ENCODE results near the gene P2RX5. TPM values are rescaled to one million over a fixed set of nuclear protein-coding genes. Genes with fewer than 3 reads are reported as not detected.
"Not testable (repeated sequence)": the region's sequence is repeated elsewhere in the genome, so short reads cannot be mapped to it uniquely, and the experiment has no call there.

Gene P2RX5
- total RNA-seq, 1 experiment from 2014 or later: 8.8 TPM

- TF ChIP-seq, protein P1, sequence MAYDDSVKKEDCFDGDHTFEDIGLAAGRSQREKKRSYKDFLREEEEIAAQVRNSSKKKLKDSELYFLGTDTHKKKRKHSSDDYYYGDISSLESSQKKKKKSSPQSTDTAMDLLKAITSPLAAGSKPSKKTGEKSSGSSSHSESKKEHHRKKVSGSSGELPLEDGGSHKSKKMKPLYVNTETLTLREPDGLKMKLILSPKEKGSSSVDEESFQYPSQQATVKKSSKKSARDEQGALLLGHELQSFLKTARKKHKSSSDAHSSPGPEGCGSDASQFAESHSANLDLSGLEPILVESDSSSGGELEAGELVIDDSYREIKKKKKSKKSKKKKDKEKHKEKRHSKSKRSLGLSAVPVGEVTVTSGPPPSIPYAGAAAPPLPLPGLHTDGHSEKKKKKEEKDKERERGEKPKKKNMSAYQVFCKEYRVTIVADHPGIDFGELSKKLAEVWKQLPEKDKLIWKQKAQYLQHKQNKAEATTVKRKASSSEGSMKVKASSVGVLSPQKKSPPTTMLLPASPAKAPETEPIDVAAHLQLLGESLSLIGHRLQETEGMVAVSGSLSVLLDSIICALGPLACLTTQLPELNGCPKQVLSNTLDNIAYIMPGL (CRISPR knock-in tag; IDR thresholded peaks at IDR 0.05): no peak
- TF ChIP-seq FOXP1 (CRISPR knock-in tag; IDR thresholded peaks at IDR 0.05; ENCODE audit: borderline replicate concordance): no peak
- TF ChIP-seq ZNF317 (CRISPR knock-in tag; IDR thresholded peaks at IDR 0.05; ENCODE audit: borderline replicate concordance, low read depth): no peak
- no peak for TF ChIP-seq USF2 (CRISPR knock-in tag; IDR thresholded peaks at IDR 0.05)
- no peak for TF ChIP-seq GABPB1 (CRISPR knock-in tag; IDR thresholded peaks at IDR 0.05)
- no peak for TF ChIP-seq ZNF423 (CRISPR knock-in tag; IDR thresholded peaks at IDR 0.05)
- TF ChIP-seq CREB1 (CRISPR knock-in tag; IDR thresholded peaks at IDR 0.05): no peak
- TF ChIP-seq JUN (CRISPR knock-in tag; IDR thresholded peaks at IDR 0.05): no peak
- TF ChIP-seq ATF2 (CRISPR knock-in tag; IDR thresholded peaks at IDR 0.05; ENCODE audit: borderline replicate concordance, low read depth): no peak
These were observed 9.2 kb upstream of the P2RX5 start (continued) for GRCh38 chr17:3704931-3705717.

DNA sequence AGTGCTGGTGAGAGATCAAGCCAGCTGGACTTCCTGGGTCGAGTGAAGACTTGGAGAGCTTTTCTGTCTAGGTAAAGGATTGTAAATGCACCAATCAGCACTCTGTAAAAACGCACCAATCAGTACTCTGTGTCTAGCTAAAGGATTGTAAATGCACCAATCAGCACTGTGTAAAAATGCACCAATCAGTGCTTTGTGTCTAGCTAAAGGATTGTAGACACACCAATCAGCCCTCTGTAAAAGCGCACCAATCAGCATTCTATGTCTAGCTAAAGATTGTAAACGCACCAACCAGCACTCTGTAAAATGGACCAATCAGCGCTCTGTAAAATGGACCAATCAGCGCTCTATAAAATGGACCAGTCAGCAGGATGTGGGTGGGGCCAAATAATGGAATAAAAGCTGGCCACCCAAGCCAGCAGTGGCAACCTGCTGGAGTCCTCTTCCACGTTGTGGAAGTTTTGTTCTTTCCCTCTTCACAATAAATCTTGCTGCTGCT lies 6.1 kb upstream of the P2RX5 start:
- DNase-seq (ENCODE audit: low spot score); ATAC-seq; POLR2A ChIA-PET; H3K27ac Mint-ChIP-seq; H3K4me3 Mint-ChIP-seq; H3K4me1 Mint-ChIP-seq; CTCF ChIA-PET: not testable (repeated sequence)
- H3K9me3 Mint-ChIP-seq: peaks cover 23% of the 10 kb centered on the region
- H3K36me3 Mint-ChIP-seq: peaks cover 16% of the 10 kb centered on the region
- peaks cover 15% of the 10 kb centered on the region; the same call in 1 of the 2 replicates for H3K27me3 Mint-ChIP-seq (ENCODE audit: low read depth)

GRCh38 chr17:3699951-3700350 lies 4.0 kb upstream of the P2RX5 start:
- H3K27ac Mint-ChIP-seq: no peak overlapping the region
- peaks cover 2% of the 10 kb centered on the region; the same call in 1 of the 2 replicates for H3K4me1 Mint-ChIP-seq
- POLR2A ChIA-PET: no interaction called here
- TF ChIP-seq STAT6 (CRISPR knock-in tag; conservative IDR thresholded peaks at IDR 0.05; ENCODE audit: low read depth): no peak
- no peak for TF ChIP-seq RELA (CRISPR knock-in tag; IDR thresholded peaks at IDR 0.05; ENCODE audit: borderline replicate concordance)
- TF ChIP-seq, protein P2, sequence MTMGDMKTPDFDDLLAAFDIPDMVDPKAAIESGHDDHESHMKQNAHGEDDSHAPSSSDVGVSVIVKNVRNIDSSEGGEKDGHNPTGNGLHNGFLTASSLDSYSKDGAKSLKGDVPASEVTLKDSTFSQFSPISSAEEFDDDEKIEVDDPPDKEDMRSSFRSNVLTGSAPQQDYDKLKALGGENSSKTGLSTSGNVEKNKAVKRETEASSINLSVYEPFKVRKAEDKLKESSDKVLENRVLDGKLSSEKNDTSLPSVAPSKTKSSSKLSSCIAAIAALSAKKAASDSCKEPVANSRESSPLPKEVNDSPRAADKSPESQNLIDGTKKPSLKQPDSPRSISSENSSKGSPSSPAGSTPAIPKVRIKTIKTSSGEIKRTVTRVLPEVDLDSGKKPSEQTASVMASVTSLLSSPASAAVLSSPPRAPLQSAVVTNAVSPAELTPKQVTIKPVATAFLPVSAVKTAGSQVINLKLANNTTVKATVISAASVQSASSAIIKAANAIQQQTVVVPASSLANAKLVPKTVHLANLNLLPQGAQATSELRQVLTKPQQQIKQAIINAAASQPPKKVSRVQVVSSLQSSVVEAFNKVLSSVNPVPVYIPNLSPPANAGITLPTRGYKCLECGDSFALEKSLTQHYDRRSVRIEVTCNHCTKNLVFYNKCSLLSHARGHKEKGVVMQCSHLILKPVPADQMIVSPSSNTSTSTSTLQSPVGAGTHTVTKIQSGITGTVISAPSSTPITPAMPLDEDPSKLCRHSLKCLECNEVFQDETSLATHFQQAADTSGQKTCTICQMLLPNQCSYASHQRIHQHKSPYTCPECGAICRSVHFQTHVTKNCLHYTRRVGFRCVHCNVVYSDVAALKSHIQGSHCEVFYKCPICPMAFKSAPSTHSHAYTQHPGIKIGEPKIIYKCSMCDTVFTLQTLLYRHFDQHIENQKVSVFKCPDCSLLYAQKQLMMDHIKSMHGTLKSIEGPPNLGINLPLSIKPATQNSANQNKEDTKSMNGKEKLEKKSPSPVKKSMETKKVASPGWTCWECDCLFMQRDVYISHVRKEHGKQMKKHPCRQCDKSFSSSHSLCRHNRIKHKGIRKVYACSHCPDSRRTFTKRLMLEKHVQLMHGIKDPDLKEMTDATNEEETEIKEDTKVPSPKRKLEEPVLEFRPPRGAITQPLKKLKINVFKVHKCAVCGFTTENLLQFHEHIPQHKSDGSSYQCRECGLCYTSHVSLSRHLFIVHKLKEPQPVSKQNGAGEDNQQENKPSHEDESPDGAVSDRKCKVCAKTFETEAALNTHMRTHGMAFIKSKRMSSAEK (CRISPR knock-in tag; IDR thresholded peaks at IDR 0.05; ENCODE audit: borderline replicate concordance): no peak
- TF ChIP-seq TP53 (CRISPR knock-in tag; IDR thresholded peaks at IDR 0.05): no peak
- TF ChIP-seq, protein P3, sequence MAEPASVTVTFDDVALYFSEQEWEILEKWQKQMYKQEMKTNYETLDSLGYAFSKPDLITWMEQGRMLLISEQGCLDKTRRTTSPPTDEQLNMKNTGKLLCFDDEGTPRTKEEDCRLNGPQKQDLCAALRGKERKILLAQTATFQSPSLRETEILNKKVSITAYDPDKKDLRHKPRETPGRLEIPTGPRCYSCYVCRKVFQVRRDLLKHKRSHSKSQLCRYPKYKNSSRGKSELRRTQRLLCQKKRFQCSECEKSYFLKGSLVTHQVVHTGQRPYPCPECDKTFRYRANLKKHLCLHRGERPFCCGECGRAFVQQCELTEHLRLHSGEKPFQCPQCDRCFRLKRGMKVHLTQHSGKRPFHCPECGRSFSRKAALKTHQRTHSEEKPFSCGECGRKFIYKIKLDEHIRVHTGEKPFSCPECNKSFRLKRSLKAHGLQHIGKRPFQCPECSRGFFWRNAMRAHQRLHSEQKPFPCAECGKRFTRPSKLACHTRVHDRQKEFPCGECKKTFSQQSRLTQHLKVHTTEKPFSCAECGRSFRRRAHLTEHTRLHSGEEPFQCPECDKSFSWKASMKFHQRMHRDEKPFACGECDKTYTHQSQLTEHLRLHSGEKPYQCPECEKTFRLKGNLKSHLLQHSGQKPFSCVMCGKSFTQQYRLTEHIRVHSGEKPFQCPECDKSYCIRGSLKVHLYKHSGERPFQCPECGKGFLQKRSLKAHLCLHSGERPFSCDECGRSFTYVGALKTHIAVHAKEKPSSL (CRISPR knock-in tag; conservative IDR thresholded peaks at IDR 0.05): no peak
- no peak for TF ChIP-seq SP1 (CRISPR knock-in tag; conservative IDR thresholded peaks at IDR 0.05)

More at GRCh38 chr17:3699951-3700350, 4.0 kb upstream of the P2RX5 start:
- peaks cover 27% of the 10 kb centered on the region for H3K27me3 Mint-ChIP-seq (ENCODE audit: low read depth)
- H3K36me3 Mint-ChIP-seq: peaks cover 16% of the 10 kb centered on the region
- H3K9me3 Mint-ChIP-seq: peaks cover 23% of the 10 kb centered on the region
- no peak overlapping the region for H3K4me3 Mint-ChIP-seq
- CTCF ChIA-PET: interaction anchor here (1.4 kb wide), 1 partner anchor 17 kb away, joined by 9 read pairs; no protein-coding TSS in a partner anchor
- DNase-seq (ENCODE audit: low spot score) (no peak), ATAC-seq (no peak)

All from WTC11 (cell line).